ENCODE measurements around the gene COLEC12.
"Not testable (repeated sequence)": the region's sequence is repeated elsewhere in the genome, so short reads cannot be mapped to it uniquely, and the experiment has no call there.

Gene COLEC12

DNA sequence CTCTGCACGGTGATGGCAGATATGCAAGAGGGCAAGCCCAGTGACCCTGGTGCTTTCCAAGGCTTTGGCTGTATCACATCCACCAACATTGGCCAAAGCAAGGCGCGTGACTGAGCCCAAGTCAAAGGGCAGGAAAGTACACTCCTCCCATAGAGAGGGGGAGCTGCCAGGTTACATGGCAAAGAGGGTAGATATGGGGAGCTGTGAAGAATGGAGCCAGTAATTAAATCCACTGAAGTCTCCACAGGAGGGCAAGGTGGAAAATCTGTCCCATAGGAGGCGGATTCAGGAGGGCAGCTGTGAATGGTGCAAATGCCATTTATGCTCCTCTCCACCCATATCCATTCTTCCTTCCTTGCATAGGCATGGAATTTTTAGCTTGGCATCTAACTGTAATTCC is 188.1 kb downstream of the COLEC12 start:
- DNase-seq, result no peak

DNA sequence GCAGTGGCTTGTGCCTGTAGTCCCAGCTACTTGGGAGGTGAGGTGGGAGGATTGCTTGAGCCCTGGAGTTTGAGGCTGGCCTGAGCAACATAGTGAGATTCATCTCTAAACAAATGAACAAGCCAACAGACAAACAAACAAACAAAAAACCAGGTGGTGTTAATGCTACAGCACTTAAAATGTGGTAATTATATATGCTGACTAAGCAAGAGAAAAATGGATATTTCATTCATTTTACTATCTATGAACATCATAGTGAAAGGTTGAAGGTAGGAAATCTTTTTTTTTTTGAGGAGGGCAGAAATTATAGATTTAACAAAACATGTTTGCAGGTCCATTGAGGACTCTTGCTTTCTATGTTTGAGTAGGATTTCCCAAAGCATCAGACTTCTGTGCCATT is 190.5 kb downstream of the COLEC12 start:
- DNase-seq, result no peak

GRCh38 chr18:308086-308485 is 192.4 kb downstream of the COLEC12 start:
- not testable (repeated sequence) for DNase-seq

DNA sequence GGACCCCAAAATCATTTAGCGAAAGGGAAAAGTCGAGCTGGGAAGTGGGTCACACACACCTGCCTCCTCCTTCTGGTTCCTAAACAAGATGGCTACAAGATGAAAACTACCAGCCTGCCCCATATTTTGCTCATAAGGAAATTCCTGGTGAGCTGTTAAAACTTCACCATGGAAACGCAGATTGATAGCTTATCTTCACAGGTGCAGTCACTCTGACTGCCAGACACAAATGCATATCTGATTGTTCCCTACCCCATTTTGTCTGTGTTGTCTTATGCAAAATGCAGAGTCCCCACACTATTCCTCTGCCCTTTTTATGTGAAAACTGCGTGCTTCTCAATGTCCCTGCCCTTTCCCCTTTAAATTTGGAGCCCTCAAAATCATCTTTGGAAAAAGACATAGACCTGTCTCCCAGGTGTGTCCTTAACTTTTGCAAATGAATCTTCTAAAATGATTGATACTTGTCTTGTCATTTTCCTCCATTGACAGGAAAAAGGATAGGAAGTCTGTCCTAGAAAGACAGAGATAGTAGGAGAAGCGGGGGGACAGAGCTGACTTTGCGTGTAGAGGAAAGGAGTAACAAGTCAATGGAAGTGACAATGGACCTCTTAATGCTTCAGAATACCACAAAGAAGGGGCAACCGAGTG is 193.8 kb downstream of the COLEC12 start:
- no peak for DNase-seq

DNA sequence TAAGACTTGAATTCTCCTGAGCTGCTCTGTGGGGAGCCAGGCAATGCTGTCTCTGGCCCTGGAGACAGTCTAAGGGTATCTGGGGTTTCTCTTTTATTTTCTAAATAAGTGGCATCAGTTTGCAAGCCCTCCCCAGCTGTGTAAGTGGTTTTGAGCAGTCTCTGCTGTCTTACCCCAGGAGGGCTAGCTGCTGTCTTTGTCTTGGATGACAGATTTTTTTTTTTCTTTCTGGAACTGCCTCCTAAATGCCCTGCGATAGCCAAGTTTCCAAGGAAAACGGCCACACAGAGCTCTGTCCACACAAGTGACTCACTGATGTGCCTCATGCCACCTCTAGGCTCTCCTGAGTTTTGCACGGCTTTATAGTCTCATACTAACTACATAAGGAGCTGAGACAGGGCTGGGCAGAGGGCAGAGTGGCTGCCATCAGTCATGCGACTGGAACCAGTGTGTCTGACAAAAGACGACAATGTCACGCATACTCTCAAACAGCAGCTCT is 195.4 kb downstream of the COLEC12 start:
- DNase-seq, result no peak

DNA sequence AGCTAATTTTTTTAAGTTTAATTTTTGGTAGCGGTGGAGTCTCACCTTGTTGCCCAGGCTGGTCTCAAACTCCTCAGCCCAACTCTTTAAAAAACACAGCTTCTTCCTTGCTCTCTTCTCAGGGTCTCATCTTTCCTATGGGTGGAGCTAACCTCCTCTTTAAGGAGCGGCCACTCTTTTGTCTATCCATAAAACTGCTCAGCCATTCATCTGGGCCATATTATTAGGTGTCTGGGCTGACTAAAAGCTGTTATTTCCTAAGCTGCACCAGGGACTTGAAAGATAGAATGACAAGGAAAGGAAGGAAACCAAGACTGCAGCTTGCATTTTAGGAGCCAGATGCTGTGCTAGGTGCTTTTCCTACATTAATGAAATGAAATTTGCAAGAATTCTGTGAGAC is 196.9 kb downstream of the COLEC12 start:
- no peak for DNase-seq

- DNase-seq, result no peak
Observed at GRCh38 chr18:303011-303410, 197.5 kb downstream of the COLEC12 start.

DNA sequence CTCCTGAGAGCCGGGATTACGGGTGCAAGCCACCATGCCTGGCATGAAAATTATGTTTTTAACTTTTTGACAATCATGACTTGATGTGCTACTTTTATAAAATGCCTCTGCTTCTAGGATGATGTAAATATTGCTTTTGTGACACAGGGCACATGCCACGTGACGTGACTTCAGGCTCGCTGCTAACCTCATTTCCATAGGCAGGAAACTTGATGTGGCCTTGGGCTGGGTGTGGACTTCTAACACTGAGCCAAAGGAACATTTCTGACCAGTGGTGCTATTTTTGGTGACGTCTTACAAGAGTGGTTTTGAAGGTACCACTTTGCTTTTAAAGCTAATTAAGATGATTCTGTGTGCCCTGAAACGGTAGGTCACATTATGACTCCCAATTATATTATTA is 198.4 kb downstream of the COLEC12 start:
- no peak for DNase-seq

DNA sequence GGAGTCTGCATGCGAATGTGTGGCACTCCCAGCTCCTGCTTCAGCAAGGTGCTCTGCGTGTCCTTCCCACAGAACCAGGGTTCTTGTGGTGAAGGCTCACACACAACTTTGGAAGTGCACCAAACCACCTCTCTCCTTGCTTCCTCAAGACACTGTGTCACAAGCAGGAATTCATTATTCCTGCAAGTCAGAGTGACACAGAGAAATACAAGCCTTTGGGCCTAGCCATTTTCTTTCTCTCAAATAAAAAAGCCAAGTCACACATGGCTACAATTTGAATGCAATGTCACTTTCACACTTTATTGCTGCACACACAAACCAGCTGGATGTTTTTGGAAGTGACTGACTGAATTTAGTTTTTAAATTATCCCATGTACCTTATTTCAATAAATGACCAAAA is 202.6 kb downstream of the COLEC12 start:
- DNase-seq, result no peak

DNA sequence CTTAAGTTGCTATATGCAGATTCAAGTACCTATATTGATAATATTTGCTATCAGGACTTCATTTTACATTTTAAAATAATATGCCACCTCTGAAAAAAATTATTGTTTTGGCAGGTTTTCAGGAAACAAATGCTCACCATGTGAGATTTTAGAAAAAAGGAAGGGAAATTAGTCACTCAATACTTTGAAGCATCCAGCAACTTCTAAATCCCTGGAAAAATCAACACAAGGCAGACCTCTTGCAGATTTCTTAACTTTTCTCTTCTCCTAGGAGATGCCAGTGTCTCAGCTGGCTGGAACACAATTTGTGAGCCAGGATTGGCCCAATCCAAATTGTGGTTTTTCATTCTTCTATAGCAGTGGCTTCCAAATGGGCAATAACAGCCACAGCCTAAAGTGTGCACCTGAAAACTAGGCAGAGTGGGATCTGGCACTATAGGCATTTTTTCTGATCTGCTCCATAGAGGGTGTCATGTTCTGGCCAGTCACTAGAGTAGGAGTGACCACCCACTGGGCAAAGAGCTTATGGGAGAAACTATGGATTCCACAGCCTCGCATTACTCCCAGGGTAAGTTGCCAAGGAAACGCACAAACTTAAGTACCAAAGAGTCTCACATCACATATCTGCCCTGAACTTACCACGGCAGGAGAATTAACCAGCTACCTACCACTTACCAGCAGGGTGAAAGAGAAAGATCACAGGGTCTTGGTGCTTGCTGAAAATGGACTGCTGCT is 204.6 kb downstream of the COLEC12 start:
- no peak for DNase-seq

DNA sequence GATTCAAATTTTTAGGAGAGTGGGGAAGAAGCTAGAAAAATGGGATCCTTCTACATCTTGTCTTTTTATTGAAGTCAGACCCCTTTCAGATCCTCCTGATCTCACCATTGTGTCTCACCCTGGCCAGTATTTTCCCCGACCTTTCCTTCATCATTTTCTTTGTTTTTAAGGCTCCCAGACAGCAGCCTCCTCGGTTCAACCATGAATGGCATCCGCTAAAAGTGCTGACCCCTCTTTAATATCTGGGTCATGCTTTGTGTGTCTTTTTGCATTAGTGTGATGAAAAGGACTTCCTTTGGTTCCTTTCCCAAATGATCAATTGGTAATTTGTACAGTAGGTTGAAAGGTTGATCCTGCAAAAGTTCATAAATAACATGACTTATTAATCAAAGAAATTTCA is 205.9 kb downstream of the COLEC12 start:
- no peak for DNase-seq

DNA sequence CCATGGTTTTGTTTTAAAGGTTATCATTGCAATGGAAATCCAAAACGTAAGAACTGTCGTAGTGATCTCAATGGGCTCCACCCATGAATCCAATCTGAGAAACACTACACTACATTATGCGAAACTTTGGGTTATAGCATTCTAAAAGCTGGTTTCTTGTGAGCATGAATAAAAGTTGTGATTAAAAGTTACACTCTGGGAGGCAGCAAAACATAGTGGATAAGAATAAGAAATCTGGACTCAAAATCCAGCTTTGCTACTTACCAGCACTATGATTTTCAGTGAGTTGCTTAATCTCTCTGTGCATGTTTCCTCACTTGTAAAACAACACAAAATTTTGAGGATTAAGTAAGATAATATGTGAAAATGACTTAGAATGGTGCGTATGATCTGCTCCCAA is 207.0 kb downstream of the COLEC12 start:
- no peak for DNase-seq

DNA sequence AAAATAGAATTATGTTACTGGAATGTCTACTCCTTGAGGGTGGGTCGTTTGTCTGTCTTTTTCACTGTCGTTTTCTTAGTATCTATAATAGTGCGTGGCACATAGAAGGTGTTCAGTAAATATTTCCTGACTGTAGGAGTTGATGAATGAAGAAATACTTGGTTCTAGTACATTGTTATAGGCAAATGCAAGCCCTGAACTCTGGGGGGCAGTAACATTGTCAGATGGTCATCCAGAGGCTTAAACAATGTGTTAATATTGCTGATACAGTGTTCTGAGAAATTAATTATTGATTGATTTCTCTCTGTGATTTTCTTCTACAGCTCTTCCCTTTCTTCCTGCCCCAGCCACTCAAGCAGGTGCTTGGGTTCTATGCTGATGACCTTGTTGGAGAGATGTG is 208.2 kb downstream of the COLEC12 start:
- no peak for DNase-seq

- DNase-seq, result not testable (repeated sequence)
Observed at GRCh38 chr18:289970-290369, 210.5 kb downstream of the COLEC12 start.

GRCh38 chr18:289026-289425 is 211.5 kb downstream of the COLEC12 start:
- DNase-seq, result no peak

DNA sequence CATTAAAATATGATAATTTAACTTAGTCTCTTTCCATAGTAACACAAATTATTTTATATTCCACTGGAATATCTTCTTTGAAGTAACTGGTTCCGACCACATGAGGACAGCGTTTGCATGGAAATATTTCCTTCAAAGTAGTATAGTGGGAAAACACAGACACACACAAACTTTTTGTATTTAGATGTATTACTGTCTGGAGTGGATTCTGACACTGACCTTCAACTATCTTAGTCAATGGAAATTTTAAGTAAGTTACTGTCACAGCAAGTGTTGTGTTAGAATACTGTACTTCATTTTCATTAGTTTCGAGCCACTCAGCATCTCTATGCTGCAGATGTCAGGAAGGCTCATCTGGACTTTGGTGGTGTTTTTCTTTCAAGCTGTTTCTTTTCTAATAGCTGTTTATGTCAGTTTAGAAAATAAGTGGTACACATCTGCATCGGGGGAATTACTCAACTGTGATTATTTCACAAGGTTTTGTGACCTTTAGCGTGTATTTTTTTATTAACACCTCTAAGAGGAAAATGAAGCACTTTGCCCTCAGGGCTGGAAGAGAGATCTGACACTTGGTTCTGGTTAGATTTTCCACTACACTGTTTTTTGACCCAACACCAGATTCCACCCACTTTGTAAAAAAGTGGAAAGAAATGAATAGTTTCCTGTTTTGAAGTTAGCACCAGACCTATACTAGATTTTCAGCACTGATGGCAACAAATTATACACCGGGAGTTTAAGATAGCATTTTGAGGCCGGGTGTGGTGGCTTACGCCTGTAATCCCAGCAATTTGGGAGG is 213.8 kb downstream of the COLEC12 start:
- no peak for DNase-seq

DNA sequence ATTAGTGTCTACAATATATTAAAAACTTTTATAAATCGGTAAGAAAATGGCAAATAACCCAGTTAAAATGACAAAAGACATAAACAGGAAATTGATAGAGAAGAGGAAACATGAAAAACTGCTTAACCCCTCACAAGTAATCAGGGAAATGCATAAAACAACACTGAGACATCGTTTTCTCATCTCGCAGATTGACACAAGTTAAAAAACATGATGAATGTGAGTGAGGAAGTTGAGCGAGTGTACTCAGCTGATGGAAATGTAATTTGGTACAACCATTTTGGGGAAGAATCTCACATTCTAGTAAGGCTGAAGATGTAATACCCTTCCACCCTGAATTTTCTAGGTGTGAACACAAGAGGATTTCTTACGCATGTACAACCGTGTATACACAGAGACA is 214.7 kb downstream of the COLEC12 start:
- DNase-seq, result no peak

GRCh38 chr18:275486-275885 is 225.0 kb downstream of the COLEC12 start:
- no peak for DNase-seq

DNA sequence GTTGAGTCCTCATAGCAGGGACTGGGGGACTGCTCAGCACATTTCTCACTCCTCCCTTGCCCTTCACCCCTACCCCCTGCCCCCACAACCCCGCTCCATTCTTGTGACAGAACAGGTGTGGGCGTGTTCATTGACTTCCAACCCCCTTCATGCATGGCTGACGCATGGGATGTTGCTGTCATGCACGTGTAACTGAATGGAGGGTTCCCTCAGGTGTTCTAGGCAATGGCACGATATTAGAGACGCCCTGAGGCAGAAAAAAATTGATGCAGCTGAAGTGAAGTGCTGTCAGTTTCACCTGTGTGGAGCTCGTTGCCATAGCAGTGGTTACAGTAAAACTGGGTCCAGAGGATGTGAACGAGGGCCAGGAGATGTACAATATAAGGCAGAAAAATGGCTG is 226.2 kb downstream of the COLEC12 start:
- DNase-seq, result no peak

GRCh38 chr18:273525-273924 is 227.0 kb downstream of the COLEC12 start:
- DNase-seq, result no peak

DNA sequence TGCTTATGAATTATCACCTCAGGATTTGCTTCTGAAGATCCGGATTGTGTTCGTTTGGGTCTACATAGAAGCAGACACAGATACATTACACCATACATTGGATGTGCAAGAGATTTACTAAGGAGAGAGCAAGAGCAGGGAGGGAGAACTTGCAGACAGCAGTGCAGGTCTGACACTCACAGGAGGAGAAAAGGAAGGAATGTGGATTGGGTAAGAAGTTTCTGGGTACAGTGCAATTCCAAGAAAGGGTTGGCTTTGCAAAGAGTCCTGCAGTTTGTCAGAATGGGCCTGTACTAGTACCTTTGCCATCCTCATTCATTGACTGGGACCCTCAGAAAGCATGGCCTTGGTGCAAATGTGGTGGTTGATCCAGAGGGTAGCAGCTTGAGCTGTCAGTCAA is 227.9 kb downstream of the COLEC12 start:
- DNase-seq, result no peak

GRCh38 chr18:269480-270095 is 230.9 kb downstream of the COLEC12 start:
- no peak for DNase-seq
